WTC11 (cell line): ENCODE measurements around the gene PRSS56. TPM values are rescaled to one million over a fixed set of nuclear protein-coding genes. Genes with fewer than 3 reads are reported as not detected.

ENCODE experiments used
- ATAC-seq: fragments of 200-7000 bp; cut with Tn5 transposase; 2 replicates; pipeline ENCODE4 v1.10.0; 2021; ENCODE audit warnings: mild to moderate bottlenecking, moderate library complexity
- CTCF ChIA-PET: fragments of 300-600 bp; sonication (Branson Sonifier 250); formaldehyde crosslinking; loops from one replicate; lab custom pipeline; 2021; ENCODE audit warnings: antibody characterized with exemption; lab: Charles Lee
- POLR2A ChIA-PET: fragments of 350-600 bp; sonication (Branson Sonifier 250); formaldehyde crosslinking; loops from one replicate; lab custom pipeline; 2021; ENCODE audit warnings: antibody characterized with exemption; lab: Charles Lee
- DNase-seq: peaks from one replicate; pipeline ENCODE4 v3.0.0; 2021; ENCODE audit warnings: low spot score
- H3K27ac Mint-ChIP-seq: 2 replicates; pipeline ENCODE4 v1.8.0; 2021; ENCODE audit warnings: mixed read lengths
- H3K27me3 Mint-ChIP-seq: 2 replicates; pipeline ENCODE4 v1.8.0; 2021; ENCODE audit warnings: low read depth, mild to moderate bottlenecking, moderate library complexity, mixed read lengths
- H3K36me3 Mint-ChIP-seq: 2 replicates; pipeline ENCODE4 v1.8.0; 2021; ENCODE audit warnings: mixed read lengths
- H3K4me1 Mint-ChIP-seq: 2 replicates; pipeline ENCODE4 v1.8.0; 2022; ENCODE audit warnings: mixed read lengths
- H3K4me3 Mint-ChIP-seq: 2 replicates; pipeline ENCODE4 v1.8.0; 2021; ENCODE audit warnings: mild to moderate bottlenecking, moderate library complexity, mixed read lengths
- H3K9me3 Mint-ChIP-seq: 2 replicates; pipeline ENCODE4 v1.8.0; 2021; ENCODE audit warnings: mixed read lengths
- ATF1 ChIP-seq: sonication (generic); formaldehyde crosslinking; IDR thresholded peaks from 2 replicates; pipeline ENCODE4 v1.8.1; 2023; ENCODE audit warnings: mild to moderate bottlenecking, moderate library complexity, missing genetic modification reagents
- HMGA2 ChIP-seq: fragments of 250-450 bp; sonication (Bioruptor Pico); IDR thresholded peaks from 2 replicates; pipeline ENCODE4 v1.4.0; 2021; ENCODE audit warnings: mild to moderate bottlenecking, moderate library complexity
- OVOL2 ChIP-seq: fragments of 250-450 bp; sonication (Bioruptor Pico); IDR thresholded peaks from 2 replicates; pipeline ENCODE4 v1.9.0; 2021; ENCODE audit warnings: mild to moderate bottlenecking, borderline replicate concordance
- PRRX2 ChIP-seq: fragments of 250-450 bp; sonication (Bioruptor Pico); IDR thresholded peaks from 2 replicates; pipeline ENCODE4 v1.8.0; 2021; ENCODE audit warnings: mild to moderate bottlenecking
- RORB ChIP-seq: fragments of 250-450 bp; sonication (Bioruptor Pico); IDR thresholded peaks from 2 replicates; pipeline ENCODE4 v1.9.0; 2021; ENCODE audit warnings: mild to moderate bottlenecking
- SOX15 ChIP-seq: fragments of 250-450 bp; sonication (Bioruptor Pico); IDR thresholded peaks from 2 replicates; pipeline ENCODE4 v1.9.0; 2021; ENCODE audit warnings: mild to moderate bottlenecking
- TEAD1 ChIP-seq: sonication (generic); formaldehyde crosslinking; IDR thresholded peaks from 2 replicates; pipeline ENCODE4 v1.8.0; 2022; ENCODE audit warnings: mild to moderate bottlenecking, missing genetic modification reagents
- ZNF232 ChIP-seq: sonication (generic); formaldehyde crosslinking; IDR thresholded peaks from 2 replicates; pipeline ENCODE4 v1.8.0; 2022; ENCODE audit warnings: mild to moderate bottlenecking, missing genetic modification reagents
- ZNF263 ChIP-seq: sonication (generic); formaldehyde crosslinking; IDR thresholded peaks from 2 replicates; pipeline ENCODE4 v1.8.1; 2022; ENCODE audit warnings: low read depth, mild to moderate bottlenecking, moderate library complexity, missing genetic modification reagents
- total RNA-seq: library from RNA; stranded (reverse); gene quantifications from 3 replicates; pipeline ENCODE4 v1.2.3, GENCODE V29; 2021
- TF ChIP-seq, protein P1 (sequence below): sonication (generic); formaldehyde crosslinking; conservative IDR thresholded peaks from 2 replicates; pipeline ENCODE4 v1.8.1; 2022; ENCODE audit warnings: mild to moderate bottlenecking, missing genetic modification reagents
- TF ChIP-seq, protein P2 (sequence below): fragments of 250-450 bp; sonication (Bioruptor Pico); IDR thresholded peaks from 2 replicates; pipeline ENCODE4 v1.9.0; 2021; ENCODE audit warnings: moderate library complexity, mild to moderate bottlenecking, inconsistent platforms, borderline replicate concordance
- TF ChIP-seq, protein P3 (sequence below): sonication (generic); formaldehyde crosslinking; conservative IDR thresholded peaks from 2 replicates; pipeline ENCODE4 v1.8.1; 2023; ENCODE audit warnings: mild to moderate bottlenecking, low read depth, missing genetic modification reagents, moderate library complexity
- TF ChIP-seq, protein P4 (sequence below): fragments of 250-450 bp; sonication (Bioruptor Pico); IDR thresholded peaks from 2 replicates; pipeline ENCODE4 v1.9.0; 2021; ENCODE audit warnings: mild to moderate bottlenecking
- TF ChIP-seq, protein P5 (sequence below): fragments of 250-450 bp; sonication (Bioruptor Pico); IDR thresholded peaks from 2 replicates; pipeline ENCODE4 v2.1.2; 2022; ENCODE audit warnings: mild to moderate bottlenecking, moderate library complexity
- TF ChIP-seq, protein P6 (sequence below): sonication (generic); formaldehyde crosslinking; IDR thresholded peaks from 2 replicates; pipeline ENCODE4 v1.8.0; 2023; ENCODE audit warnings: missing genetic modification reagents
- TF ChIP-seq, protein P7 (sequence below): sonication (generic); formaldehyde crosslinking; IDR thresholded peaks from 2 replicates; pipeline ENCODE4 v1.8.0; 2023; ENCODE audit warnings: missing genetic modification reagents, mild to moderate bottlenecking, borderline replicate concordance
- TF ChIP-seq, protein P8 (sequence below): sonication (generic); formaldehyde crosslinking; IDR thresholded peaks from 2 replicates; pipeline ENCODE4 v1.8.1; 2023; ENCODE audit warnings: mild to moderate bottlenecking, moderate library complexity, missing genetic modification reagents
- TF ChIP-seq, protein P9 (sequence below): sonication (generic); formaldehyde crosslinking; IDR thresholded peaks from 2 replicates; pipeline ENCODE4 v1.8.1; 2022; ENCODE audit warnings: mild to moderate bottlenecking, missing genetic modification reagents, moderate library complexity, borderline replicate concordance

The PRSS56 gene
- total RNA-seq, 1 experiment from 2014 or later = not detected

DNA sequence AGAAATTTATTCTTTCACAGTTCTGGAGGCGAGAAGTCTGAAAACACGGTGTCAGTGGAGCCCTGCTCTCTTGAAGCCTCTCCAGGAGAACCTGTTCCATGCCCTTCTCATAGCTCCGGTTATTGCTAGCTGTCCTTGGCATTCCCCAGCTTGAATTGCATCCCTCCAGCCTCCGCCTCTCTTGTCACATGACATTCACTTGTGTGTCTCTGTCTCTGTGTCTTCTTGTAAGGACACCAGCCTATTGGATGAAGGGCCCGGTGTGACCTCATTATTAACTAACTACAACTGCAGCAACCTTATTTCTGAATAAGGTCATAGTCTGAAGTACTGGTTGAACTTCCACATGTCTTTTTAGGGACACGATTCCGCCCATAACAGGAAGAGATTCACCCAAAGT lies 4.5 kb upstream of the PRSS56 start (continued):
- TF ChIP-seq OVOL2 (no peak), ZNF263 (CRISPR knock-in tag) (no peak)
- TF ChIP-seq, protein P1, sequence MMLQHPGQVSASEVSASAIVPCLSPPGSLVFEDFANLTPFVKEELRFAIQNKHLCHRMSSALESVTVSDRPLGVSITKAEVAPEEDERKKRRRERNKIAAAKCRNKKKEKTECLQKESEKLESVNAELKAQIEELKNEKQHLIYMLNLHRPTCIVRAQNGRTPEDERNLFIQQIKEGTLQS (CRISPR knock-in tag) = no peak
- TF ChIP-seq, protein P2, sequence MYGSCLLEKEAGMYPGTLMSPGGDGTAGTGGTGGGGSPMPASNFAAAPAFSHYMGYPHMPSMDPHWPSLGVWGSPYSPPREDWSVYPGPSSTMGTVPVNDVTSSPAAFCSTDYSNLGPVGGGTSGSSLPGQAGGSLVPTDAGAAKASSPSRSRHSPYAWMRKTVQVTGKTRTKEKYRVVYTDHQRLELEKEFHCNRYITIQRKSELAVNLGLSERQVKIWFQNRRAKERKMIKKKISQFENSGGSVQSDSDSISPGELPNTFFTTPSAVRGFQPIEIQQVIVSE (CRISPR knock-in tag) = no peak

DNA sequence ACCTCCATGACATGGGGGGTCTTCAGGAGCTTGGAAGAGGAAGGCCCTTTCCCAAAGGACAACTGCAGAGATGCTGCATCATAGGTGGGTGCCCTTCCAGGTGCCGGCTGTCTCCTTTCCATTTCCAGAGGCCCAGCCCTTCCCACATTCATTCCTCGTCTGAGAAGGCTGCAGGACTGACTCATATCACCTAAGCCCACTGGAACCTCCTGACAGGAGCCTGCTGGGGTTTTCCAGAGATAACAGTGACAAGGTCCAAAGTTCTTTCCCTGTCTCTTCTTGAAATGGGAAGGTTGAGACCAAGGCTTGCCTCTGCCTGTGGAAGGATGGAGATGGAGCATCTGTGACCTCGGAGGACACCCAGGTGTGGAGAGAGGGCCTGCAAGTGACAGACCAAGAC lies 3.6 kb upstream of the PRSS56 start:
- H3K27ac Mint-ChIP-seq = no peak overlapping the region
- no peak overlapping the region for H3K4me3 Mint-ChIP-seq
- no peaks in the 10 kb centered on the region for H3K9me3 Mint-ChIP-seq
- POLR2A ChIA-PET = no interaction called here
- CTCF ChIA-PET = interaction anchor here (0.7 to 2.7 kb wide), 2 partner anchors 8 to 278 kb away, joined by 4 to 7 read pairs; no protein-coding TSS in a partner anchor
- DNase-seq (no peak), ATAC-seq (no peak)
- H3K4me1 Mint-ChIP-seq = peaks cover 7% of the 10 kb centered on the region; the same call in 1 of the 2 replicates
- peaks cover 15% of the 10 kb centered on the region for H3K27me3 Mint-ChIP-seq
- no peaks in the 10 kb centered on the region for H3K36me3 Mint-ChIP-seq
- TF ChIP-seq, protein P3, sequence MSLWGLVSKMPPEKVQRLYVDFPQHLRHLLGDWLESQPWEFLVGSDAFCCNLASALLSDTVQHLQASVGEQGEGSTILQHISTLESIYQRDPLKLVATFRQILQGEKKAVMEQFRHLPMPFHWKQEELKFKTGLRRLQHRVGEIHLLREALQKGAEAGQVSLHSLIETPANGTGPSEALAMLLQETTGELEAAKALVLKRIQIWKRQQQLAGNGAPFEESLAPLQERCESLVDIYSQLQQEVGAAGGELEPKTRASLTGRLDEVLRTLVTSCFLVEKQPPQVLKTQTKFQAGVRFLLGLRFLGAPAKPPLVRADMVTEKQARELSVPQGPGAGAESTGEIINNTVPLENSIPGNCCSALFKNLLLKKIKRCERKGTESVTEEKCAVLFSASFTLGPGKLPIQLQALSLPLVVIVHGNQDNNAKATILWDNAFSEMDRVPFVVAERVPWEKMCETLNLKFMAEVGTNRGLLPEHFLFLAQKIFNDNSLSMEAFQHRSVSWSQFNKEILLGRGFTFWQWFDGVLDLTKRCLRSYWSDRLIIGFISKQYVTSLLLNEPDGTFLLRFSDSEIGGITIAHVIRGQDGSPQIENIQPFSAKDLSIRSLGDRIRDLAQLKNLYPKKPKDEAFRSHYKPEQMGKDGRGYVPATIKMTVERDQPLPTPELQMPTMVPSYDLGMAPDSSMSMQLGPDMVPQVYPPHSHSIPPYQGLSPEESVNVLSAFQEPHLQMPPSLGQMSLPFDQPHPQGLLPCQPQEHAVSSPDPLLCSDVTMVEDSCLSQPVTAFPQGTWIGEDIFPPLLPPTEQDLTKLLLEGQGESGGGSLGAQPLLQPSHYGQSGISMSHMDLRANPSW (CRISPR knock-in tag) = no peak
- TF ChIP-seq SOX15 (no peak), ATF1 (CRISPR knock-in tag) (no peak), PRRX2 (CRISPR knock-in tag) (no peak), TEAD1 (no peak), ZNF232 (CRISPR knock-in tag) (no peak), RORB (CRISPR knock-in tag) (no peak), HMGA2 (no peak)
- TF ChIP-seq, protein P4, sequence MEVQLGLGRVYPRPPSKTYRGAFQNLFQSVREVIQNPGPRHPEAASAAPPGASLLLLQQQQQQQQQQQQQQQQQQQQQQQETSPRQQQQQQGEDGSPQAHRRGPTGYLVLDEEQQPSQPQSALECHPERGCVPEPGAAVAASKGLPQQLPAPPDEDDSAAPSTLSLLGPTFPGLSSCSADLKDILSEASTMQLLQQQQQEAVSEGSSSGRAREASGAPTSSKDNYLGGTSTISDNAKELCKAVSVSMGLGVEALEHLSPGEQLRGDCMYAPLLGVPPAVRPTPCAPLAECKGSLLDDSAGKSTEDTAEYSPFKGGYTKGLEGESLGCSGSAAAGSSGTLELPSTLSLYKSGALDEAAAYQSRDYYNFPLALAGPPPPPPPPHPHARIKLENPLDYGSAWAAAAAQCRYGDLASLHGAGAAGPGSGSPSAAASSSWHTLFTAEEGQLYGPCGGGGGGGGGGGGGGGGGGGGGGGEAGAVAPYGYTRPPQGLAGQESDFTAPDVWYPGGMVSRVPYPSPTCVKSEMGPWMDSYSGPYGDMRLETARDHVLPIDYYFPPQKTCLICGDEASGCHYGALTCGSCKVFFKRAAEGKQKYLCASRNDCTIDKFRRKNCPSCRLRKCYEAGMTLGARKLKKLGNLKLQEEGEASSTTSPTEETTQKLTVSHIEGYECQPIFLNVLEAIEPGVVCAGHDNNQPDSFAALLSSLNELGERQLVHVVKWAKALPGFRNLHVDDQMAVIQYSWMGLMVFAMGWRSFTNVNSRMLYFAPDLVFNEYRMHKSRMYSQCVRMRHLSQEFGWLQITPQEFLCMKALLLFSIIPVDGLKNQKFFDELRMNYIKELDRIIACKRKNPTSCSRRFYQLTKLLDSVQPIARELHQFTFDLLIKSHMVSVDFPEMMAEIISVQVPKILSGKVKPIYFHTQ (CRISPR knock-in tag) = no peak
- TF ChIP-seq, protein P1 (CRISPR knock-in tag) = no peak
- TF ChIP-seq, protein P5, sequence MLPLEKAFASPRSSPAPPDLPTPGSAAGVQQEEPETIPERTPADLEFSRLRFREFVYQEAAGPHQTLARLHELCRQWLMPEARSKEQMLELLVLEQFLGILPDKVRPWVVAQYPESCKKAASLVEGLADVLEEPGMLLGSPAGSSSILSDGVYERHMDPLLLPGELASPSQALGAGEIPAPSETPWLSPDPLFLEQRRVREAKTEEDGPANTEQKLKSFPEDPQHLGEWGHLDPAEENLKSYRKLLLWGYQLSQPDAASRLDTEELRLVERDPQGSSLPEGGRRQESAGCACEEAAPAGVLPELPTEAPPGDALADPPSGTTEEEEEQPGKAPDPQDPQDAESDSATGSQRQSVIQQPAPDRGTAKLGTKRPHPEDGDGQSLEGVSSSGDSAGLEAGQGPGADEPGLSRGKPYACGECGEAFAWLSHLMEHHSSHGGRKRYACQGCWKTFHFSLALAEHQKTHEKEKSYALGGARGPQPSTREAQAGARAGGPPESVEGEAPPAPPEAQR (CRISPR knock-in tag) = no peak
- TF ChIP-seq, protein P6, sequence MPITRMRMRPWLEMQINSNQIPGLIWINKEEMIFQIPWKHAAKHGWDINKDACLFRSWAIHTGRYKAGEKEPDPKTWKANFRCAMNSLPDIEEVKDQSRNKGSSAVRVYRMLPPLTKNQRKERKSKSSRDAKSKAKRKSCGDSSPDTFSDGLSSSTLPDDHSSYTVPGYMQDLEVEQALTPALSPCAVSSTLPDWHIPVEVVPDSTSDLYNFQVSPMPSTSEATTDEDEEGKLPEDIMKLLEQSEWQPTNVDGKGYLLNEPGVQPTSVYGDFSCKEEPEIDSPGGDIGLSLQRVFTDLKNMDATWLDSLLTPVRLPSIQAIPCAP (CRISPR knock-in tag) = no peak
- TF ChIP-seq, protein P7, sequence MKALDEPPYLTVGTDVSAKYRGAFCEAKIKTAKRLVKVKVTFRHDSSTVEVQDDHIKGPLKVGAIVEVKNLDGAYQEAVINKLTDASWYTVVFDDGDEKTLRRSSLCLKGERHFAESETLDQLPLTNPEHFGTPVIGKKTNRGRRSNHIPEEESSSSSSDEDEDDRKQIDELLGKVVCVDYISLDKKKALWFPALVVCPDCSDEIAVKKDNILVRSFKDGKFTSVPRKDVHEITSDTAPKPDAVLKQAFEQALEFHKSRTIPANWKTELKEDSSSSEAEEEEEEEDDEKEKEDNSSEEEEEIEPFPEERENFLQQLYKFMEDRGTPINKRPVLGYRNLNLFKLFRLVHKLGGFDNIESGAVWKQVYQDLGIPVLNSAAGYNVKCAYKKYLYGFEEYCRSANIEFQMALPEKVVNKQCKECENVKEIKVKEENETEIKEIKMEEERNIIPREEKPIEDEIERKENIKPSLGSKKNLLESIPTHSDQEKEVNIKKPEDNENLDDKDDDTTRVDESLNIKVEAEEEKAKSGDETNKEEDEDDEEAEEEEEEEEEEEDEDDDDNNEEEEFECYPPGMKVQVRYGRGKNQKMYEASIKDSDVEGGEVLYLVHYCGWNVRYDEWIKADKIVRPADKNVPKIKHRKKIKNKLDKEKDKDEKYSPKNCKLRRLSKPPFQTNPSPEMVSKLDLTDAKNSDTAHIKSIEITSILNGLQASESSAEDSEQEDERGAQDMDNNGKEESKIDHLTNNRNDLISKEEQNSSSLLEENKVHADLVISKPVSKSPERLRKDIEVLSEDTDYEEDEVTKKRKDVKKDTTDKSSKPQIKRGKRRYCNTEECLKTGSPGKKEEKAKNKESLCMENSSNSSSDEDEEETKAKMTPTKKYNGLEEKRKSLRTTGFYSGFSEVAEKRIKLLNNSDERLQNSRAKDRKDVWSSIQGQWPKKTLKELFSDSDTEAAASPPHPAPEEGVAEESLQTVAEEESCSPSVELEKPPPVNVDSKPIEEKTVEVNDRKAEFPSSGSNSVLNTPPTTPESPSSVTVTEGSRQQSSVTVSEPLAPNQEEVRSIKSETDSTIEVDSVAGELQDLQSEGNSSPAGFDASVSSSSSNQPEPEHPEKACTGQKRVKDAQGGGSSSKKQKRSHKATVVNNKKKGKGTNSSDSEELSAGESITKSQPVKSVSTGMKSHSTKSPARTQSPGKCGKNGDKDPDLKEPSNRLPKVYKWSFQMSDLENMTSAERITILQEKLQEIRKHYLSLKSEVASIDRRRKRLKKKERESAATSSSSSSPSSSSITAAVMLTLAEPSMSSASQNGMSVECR (CRISPR knock-in tag) = no peak
- TF ChIP-seq, protein P8, sequence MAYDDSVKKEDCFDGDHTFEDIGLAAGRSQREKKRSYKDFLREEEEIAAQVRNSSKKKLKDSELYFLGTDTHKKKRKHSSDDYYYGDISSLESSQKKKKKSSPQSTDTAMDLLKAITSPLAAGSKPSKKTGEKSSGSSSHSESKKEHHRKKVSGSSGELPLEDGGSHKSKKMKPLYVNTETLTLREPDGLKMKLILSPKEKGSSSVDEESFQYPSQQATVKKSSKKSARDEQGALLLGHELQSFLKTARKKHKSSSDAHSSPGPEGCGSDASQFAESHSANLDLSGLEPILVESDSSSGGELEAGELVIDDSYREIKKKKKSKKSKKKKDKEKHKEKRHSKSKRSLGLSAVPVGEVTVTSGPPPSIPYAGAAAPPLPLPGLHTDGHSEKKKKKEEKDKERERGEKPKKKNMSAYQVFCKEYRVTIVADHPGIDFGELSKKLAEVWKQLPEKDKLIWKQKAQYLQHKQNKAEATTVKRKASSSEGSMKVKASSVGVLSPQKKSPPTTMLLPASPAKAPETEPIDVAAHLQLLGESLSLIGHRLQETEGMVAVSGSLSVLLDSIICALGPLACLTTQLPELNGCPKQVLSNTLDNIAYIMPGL = no peak
- TF ChIP-seq, protein P2 (CRISPR knock-in tag) = no peak
- TF ChIP-seq, protein P9, sequence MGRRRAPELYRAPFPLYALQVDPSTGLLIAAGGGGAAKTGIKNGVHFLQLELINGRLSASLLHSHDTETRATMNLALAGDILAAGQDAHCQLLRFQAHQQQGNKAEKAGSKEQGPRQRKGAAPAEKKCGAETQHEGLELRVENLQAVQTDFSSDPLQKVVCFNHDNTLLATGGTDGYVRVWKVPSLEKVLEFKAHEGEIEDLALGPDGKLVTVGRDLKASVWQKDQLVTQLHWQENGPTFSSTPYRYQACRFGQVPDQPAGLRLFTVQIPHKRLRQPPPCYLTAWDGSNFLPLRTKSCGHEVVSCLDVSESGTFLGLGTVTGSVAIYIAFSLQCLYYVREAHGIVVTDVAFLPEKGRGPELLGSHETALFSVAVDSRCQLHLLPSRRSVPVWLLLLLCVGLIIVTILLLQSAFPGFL (CRISPR knock-in tag) = no peak
